ENCODE results near the gene PRKRIP1.

Gene PRKRIP1

GRCh38 chr7:102425639-102426267, 29.6 kb downstream of the PRKRIP1 start:
- H3K36me3 ChIP-seq (ENCODE audit: control insufficient read depth in 2 of 2, insufficient read depth in 1 of 2, low read length in 2 of 2), result peaks cover 11 to 46% of the 10 kb centered on the region in 2 experiments; a peak in 2 of 3 replicates
- no peaks in the 10 kb centered on the region for H3K4me1 ChIP-seq (ENCODE audit: control insufficient read depth, insufficient read depth, low read length)
- no peaks in the 10 kb centered on the region for H3K9me3 ChIP-seq (ENCODE audit: control insufficient read depth, insufficient read depth, low read depth, low read length)
- TF ChIP-seq ZNF112 (tag by site-specific recombination; IDR thresholded peaks at IDR 0.05) (no peak), ZIC2 (tag by site-specific recombination; IDR thresholded peaks at IDR 0.05) (peak; percentile 35; the same call in 1 of the 2 replicates), ZNF514 (tag by site-specific recombination; IDR thresholded peaks at IDR 0.05) (no peak)
- H3K27ac ChIP-seq (ENCODE audit: extremely low read depth, low read depth, low read length), result no peak overlapping the region
- no peak overlapping the region for H3K4me3 ChIP-seq (ENCODE audit: low read depth, low read length)
- POLR2A ChIA-PET, result no interaction called here
- CTCF ChIA-PET, result interaction anchor here (0.5 to 0.6 kb wide), 3 partner anchors 15 to 1331 kb away, joined by 3 read pairs; no protein-coding TSS in a partner anchor

DNA sequence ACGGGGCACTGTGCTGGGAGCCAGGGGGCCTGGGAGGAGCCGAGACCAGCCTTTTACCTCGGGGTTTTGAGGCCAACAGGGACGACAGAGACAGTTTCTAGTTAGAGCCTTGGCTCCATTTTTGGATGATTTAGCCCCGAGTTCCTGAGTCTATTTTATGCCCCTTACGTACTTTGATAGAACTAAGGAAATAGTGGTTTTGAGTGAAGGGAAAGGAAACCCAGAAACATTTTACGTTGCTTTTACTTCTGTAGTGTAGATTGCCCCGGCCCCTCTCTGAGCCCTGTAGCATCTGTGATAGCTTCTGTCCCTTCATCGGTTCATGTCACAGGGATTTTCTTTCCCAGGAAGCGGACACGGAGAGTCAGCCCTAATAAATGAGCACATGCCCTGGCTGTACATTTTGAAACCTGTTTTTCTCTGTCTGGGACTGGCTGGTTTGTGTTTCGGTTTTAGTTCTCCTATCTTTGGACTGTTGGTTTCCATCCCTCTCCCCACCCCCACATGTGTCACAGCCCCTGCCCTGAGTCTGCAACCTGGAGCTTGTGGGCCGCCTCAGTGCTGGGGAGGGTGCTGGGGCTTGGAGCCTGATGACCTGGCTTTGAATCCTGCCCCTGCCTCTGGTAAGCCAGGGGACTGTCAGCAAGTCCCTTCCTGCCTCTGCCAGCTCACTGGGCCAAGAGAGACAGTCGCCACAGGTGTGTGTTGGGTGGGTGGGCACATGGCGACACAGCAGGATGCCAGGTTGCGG, 30.3 kb downstream of the PRKRIP1 start:
- TF ChIP-seq KLF8 (tag by site-specific recombination; IDR thresholded peaks at IDR 0.05), result no peak
- TF ChIP-seq HOXD13 (CRISPR knock-in tag; IDR thresholded peaks at IDR 0.05; ENCODE audit: borderline replicate concordance), result no peak
- no peak for TF ChIP-seq ZNF785 (tag by site-specific recombination; IDR thresholded peaks at IDR 0.05)
- TF ChIP-seq TRIM28 (IDR thresholded peaks at IDR 0.05; ENCODE audit: borderline replicate concordance, low read length), result no peak
- no peak for TF ChIP-seq REST (tag by site-specific recombination; IDR thresholded peaks at IDR 0.05)
- TF ChIP-seq ZBTB21 (tag by site-specific recombination; IDR thresholded peaks at IDR 0.05), result no peak
- TF ChIP-seq ZBTB17 (tag by site-specific recombination; IDR thresholded peaks at IDR 0.05), result no peak
- no peak for TF ChIP-seq ZNF341 (tag by site-specific recombination; IDR thresholded peaks at IDR 0.05; ENCODE audit: low read depth)
- TF ChIP-seq OVOL3 (tag by site-specific recombination; IDR thresholded peaks at IDR 0.05), result no peak
- Histone ChIP-seq H3K9me3 (ENCODE audit: control insufficient read depth, insufficient read depth, low read depth, low read length) (no peaks in the 10 kb centered on the region), H3K36me3 (ENCODE audit: control insufficient read depth in 2 of 2, insufficient read depth in 1 of 2, low read length in 2 of 2) (peaks cover 6 to 41% of the 10 kb centered on the region in 2 experiments; a peak in 2 of 3 replicates), H3K4me3 (ENCODE audit: low read depth, low read length) (no peak overlapping the region), H3K4me1 (ENCODE audit: control insufficient read depth, insufficient read depth, low read length) (peaks cover 2% of the 10 kb centered on the region; the same call in 1 of the 2 replicates), H3K27ac (ENCODE audit: extremely low read depth, low read depth, low read length) (no peak overlapping the region)
- CTCF ChIA-PET, result interaction anchor here (0.6 kb wide), 1 partner anchor 1332 kb away, joined by 3 read pairs; no protein-coding TSS in a partner anchor
- POLR2A ChIA-PET, result no interaction called here

GRCh38 chr7:102427019-102427405, 30.8 kb downstream of the PRKRIP1 start:
- ChIA-PET CTCF (no interaction called here), POLR2A (no interaction called here)
- peaks cover 4 to 36% of the 10 kb centered on the region in 2 experiments; a peak in 2 of 3 replicates for H3K36me3 ChIP-seq (ENCODE audit: control insufficient read depth in 2 of 2, insufficient read depth in 1 of 2, low read length in 2 of 2)
- H3K4me3 ChIP-seq (ENCODE audit: low read depth, low read length), result no peak overlapping the region
- no peak overlapping the region for H3K27ac ChIP-seq (ENCODE audit: extremely low read depth, low read depth, low read length)
- H3K9me3 ChIP-seq (ENCODE audit: control insufficient read depth, insufficient read depth, low read depth, low read length), result no peaks in the 10 kb centered on the region
- H3K4me1 ChIP-seq (ENCODE audit: control insufficient read depth, insufficient read depth, low read length), result peaks cover 8% of the 10 kb centered on the region
- no peak for TF ChIP-seq KLF17 (tag by site-specific recombination; IDR thresholded peaks at IDR 0.05)
- TF ChIP-seq ZNF48 (tag by site-specific recombination; IDR thresholded peaks at IDR 0.05), result no peak
- no peak for TF ChIP-seq ZNF830 (tag by site-specific recombination; IDR thresholded peaks at IDR 0.05; ENCODE audit: low read depth)
- no peak for TF ChIP-seq ZNF639 (tag by site-specific recombination; IDR thresholded peaks at IDR 0.05)
- no peak for TF ChIP-seq ZNF654 (tag by site-specific recombination; IDR thresholded peaks at IDR 0.05; ENCODE audit: low read depth)
- TF ChIP-seq ZBTB10 (tag by site-specific recombination; IDR thresholded peaks at IDR 0.05), result no peak
- TF ChIP-seq RBAK (tag by site-specific recombination; IDR thresholded peaks at IDR 0.05), result no peak
- no peak for TF ChIP-seq TCF7L2 (IDR thresholded peaks at IDR 0.05; ENCODE audit: borderline replicate concordance, low read depth, low read length)
- TF ChIP-seq, protein P1, sequence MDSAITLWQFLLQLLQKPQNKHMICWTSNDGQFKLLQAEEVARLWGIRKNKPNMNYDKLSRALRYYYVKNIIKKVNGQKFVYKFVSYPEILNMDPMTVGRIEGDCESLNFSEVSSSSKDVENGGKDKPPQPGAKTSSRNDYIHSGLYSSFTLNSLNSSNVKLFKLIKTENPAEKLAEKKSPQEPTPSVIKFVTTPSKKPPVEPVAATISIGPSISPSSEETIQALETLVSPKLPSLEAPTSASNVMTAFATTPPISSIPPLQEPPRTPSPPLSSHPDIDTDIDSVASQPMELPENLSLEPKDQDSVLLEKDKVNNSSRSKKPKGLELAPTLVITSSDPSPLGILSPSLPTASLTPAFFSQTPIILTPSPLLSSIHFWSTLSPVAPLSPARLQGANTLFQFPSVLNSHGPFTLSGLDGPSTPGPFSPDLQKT (IDR thresholded peaks at IDR 0.05; ENCODE audit: borderline replicate concordance, low read depth, low read length), result no peak
